ENCODE results near the gene ARIH2. TPM values are rescaled to one million over a fixed set of nuclear protein-coding genes. Genes with fewer than 3 reads are reported as not detected.

ARIH2 gene
- total RNA-seq, 1 donor from 2014 or later, result 82.3 TPM

- intact Hi-C loops (cut with DNase I), result no loop called here
- Histone ChIP-seq H3K36me3 (peaks cover 24 to 55% of the 10 kb centered on the region in 2 donors), H3K4me1 (peaks cover 0 to 23% of the 10 kb centered on the region in 2 donors), H3K9me3 (no peaks in the 10 kb centered on the region), H3K27ac (no peak overlapping the region), H3K27me3 (no peaks in the 10 kb centered on the region), H3K4me3 (no peak overlapping the region)
- no peak for DNase-seq (ENCODE audit: low spot score in 2 of 2)
- TF ChIP-seq CTCF (IDR thresholded peaks at IDR 0.05), result no peak
These were observed 11.9 kb downstream of the ARIH2 start for GRCh38 chr3:48930590-48930989.

DNA sequence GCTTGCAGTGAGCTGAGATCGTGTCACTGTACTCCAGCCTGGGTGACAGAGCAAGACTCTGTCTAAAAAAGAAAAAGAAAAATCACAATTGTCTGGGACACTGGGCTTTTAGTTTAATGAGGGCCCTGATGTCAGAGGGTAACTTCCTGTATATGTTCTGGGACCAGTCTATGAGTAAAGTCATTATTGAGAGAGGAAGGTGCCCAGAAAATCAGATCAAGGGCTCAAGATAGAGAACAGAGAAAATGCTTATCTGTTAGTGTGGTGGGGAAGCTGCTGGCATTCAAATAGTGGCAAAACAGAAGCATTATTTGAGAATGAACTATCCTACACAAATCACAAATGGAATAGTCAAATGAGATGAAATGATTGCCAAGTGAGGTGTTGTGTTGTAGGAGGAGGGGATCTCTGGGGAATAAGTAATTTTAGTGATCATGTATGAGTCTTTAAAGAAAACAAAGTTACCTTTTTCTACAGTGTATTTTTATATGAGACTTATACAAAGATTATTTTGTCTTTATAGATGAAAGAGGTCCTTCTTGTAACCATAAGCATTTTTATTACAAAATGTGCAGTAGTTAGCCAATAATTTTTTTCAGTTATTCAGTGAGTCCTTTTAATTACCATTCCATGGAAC, 13.4 kb downstream of the ARIH2 start:
- H3K4me1 ChIP-seq, result peaks cover 0 to 23% of the 10 kb centered on the region in 2 donors
- DNase-seq (ENCODE audit: low spot score in 2 of 2), result no peak
- no peak overlapping the region for H3K27ac ChIP-seq
- intact Hi-C loops (cut with DNase I), result no loop called here
- H3K27me3 ChIP-seq, result no peaks in the 10 kb centered on the region
- no peaks in the 10 kb centered on the region for H3K9me3 ChIP-seq
- peaks cover 17 to 44% of the 10 kb centered on the region in 2 donors for H3K36me3 ChIP-seq
- H3K4me3 ChIP-seq, result no peak overlapping the region
- no peak for TF ChIP-seq CTCF (IDR thresholded peaks at IDR 0.05)

GRCh38 chr3:48934333-48934991, 15.8 kb downstream of the ARIH2 start:
- intact Hi-C loops (cut with DNase I), result no loop called here
- Histone ChIP-seq H3K36me3 (peaks cover 13 to 24% of the 10 kb centered on the region in 2 donors), H3K27me3 (no peaks in the 10 kb centered on the region), H3K27ac (no peak overlapping the region), H3K4me3 (no peak overlapping the region), H3K4me1 (peaks cover 0 to 10% of the 10 kb centered on the region in 2 donors), H3K9me3 (no peaks in the 10 kb centered on the region)
- TF ChIP-seq CTCF (IDR thresholded peaks at IDR 0.05), result no peak
- no peak for DNase-seq (ENCODE audit: low spot score in 2 of 2)

DNA sequence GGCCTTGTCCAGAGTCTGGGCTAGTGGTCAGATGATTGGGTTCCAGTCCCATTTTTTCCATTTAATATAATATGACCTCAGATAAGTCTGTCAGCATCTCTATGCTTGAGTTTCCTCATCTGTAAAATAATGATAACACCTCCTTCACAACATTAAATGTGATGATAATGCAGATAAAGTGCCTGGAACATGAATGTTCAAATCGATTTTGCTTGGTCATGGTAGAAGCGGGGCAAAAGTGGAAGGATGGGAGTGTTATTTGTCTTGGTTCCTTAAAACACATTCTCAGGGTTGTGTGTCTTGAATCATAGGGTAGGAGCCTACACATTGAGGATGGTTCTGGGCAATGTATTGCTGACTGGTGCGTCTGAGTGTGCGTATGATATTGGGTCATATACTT, 16.9 kb downstream of the ARIH2 start:
- DNase-seq (ENCODE audit: low spot score in 2 of 2), result no peak
- Histone ChIP-seq H3K4me1 (no peaks in the 10 kb centered on the region), H3K36me3 (peaks cover 13 to 21% of the 10 kb centered on the region in 2 donors), H3K27me3 (no peaks in the 10 kb centered on the region), H3K4me3 (no peak overlapping the region), H3K27ac (no peak overlapping the region), H3K9me3 (no peaks in the 10 kb centered on the region)
- no peak for TF ChIP-seq CTCF (IDR thresholded peaks at IDR 0.05)
- intact Hi-C loops (cut with DNase I), result no loop called here

DNA sequence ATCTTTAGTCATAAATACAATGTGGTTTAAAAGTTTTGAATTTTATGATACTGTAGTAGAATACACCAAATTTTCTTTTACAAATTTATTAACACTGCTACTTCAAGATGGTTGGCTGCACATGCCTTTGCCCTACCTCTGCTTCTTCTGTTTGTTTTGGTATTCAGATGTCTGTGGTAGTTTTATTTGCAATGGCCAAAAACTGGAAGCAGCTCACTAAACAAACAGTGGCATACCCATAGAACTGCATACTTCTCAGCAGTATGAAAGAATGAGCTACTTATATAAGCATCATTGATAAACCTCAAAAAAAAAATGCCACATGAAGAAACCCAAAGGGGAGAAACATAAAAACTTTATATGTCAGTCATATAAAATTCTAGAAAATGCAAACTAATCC, 19.5 kb downstream of the ARIH2 start:
- Histone ChIP-seq H3K4me3 (no peak overlapping the region), H3K27me3 (no peaks in the 10 kb centered on the region), H3K4me1 (no peaks in the 10 kb centered on the region), H3K27ac (no peak overlapping the region), H3K9me3 (no peaks in the 10 kb centered on the region), H3K36me3 (peaks cover 12 to 13% of the 10 kb centered on the region in 2 donors)
- TF ChIP-seq CTCF (IDR thresholded peaks at IDR 0.05), result no peak
- intact Hi-C loops (cut with DNase I), result no loop called here
- no peak for DNase-seq (ENCODE audit: low spot score in 2 of 2)

Data from ascending aorta (tissue), 2 donors.